Activated CD4-positive, alpha-beta T cell treated with anti-CD3 and anti-CD28 coated beads for 4 hours (primary cell): ENCODE measurements around the gene KLF1.
"Not testable (repeated sequence)": the region's sequence is repeated elsewhere in the genome, so short reads cannot be mapped to it uniquely, and the experiment has no call there.

Experiments used
- DNase-seq, 2 donors: peaks; one replicate each; pipeline ENCODE4 v3.0.0-alpha.2; 2020

The KLF1 gene

DNA sequence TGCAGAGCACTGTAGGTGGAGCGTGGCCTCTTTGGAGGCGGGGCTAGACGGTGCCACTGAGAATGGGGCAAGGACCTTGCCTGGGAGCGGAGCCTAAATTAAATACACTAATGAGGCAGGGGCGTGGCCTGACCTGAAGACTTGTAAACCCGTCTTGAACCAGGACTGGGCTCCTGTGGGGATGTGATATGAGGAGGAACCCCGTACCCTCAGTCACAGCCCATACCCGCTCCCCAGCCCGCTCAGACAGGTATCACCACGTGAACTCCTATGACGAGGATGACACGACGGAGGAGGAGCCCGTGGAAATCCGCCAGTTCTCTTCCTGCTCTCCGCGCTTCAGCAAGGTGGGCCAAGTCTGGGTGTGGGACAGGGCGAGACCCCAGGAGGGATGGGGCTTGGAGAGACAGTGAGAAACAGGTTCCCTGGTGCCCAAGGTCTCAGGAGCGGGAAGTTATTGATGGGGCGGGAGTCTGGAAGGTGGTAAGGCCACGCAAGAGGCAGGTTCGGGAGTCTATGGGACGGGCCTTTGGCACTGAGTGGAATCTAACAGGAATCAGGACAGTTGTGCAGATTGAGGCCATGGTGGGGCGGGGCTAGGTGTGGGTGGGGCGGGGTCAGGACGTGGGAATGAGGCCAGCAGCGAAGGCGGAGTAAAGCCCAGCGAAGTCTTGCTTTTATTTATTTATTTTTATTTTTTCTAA lies 20.4 kb downstream of the KLF1 start:
- DNase-seq, result no peak

DNA sequence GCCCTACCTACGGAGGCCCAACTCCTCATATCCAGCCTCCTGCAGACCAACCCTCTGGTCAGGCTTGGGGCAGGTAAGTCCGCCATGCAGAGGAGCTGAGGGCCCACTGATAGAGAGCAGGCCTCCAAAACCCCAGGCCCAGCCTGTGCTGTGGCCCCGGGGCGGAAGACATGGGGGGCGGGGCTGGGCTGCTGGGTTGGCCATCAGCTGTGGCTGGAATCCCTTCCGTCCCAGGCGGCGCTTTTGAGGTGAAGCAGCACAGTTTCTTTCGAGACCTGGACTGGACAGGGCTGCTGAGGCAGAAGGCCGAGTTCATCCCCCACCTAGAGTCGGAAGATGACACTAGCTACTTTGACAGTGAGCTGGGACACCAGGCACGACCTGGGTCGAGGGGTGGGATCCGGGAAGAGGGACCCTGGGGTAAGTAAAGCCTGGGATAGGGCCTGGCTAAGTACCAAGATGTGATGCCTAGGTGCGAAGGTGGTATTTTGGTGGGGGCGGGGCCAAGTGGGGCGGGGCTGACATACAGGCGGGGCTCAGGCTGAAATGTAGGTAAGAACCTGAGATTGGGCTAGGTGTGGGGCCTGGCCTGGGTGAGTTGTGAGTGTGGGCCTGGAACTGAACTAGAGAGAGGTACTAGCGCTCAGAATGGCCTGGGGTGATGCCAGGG lies 21.1 kb downstream of the KLF1 start:
- no peak for DNase-seq

DNA sequence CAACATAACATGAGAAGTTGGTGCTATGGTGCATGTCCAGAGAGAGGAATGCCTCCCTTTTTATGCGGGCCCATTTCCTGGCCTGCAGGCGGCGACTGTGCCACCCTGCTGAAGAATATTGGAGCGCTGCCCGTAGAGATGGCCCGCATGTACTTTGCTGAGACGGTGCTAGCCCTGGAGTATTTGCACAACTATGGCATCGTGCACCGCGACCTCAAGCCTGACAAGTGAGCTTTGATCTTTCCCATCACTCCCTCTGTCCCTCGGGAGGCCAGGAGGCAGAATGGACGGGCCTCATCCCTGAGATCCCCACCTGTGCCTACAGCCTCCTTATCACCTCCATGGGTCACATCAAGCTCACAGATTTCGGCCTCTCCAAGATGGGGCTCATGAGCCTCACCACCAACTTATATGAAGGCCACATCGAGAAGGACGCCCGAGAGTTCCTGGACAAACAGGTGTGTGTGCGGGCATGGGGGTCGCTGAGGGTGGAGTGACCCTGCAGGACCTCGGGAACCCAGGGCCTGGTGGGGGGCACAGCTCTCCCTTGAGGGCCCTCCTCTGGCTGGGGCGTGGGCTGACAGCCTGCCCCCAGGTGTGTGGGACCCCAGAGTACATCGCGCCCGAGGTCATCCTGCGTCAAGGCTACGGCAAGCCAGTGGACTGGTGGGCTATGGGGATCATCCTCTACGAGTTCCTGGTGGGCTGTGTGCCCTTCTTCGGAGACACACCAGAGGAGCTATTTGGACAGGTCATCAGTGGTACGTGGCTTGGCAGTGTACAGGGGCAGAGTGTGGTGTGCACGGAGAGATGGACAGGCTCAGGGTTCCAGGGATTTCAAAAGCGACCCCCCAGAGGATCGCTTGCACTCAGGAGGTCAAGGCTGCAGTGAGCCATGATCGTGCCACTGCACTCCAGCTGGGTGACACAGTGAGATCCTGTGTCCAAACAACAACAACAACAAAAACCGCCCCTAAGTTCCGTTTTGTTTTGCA lies 22.0 kb downstream of the KLF1 start:
- no peak for DNase-seq

- DNase-seq, result no peak
Observed at GRCh38 chr19:12864143-12864542, 22.9 kb downstream of the KLF1 start.

GRCh38 chr19:12859546-12859945 lies 27.5 kb downstream of the KLF1 start:
- DNase-seq, result no peak

DNA sequence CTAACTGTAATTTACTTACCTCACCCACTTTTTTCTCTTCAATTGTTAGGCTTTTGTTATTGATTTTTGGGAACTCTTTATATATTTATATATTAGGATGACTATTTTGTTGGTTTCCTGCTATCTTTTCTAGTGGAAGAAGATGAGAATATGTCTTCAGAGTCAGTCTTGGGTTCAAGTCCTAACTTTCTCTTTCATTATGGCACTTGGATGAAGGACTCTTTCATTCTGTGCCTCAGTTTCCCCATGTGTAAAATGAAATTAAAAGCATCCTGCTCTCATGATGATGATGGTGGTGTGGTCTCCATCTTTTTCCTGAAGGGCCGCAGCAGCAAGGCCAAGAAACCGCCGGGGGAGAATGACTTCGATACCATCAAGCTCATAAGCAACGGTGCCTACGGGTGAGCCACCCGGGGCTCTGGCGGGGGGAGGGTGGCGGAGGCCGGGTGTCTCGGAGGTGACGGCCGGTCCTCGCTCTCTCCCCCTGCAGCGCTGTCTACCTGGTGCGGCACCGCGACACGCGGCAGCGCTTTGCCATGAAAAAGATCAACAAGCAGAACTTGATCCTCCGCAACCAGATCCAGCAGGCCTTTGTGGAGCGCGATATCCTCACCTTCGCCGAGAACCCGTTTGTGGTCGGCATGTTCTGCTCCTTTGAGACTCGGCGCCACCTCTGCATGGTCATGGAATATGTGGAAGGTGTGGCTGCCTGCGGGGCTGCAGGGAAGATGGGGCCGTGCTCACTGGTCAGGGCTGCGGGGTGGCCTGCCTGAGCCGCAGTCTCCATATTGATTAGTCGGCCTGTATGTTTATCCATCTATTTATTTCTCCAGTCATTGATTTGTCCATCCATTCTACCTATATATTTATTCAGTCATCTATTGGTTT lies 28.7 kb downstream of the KLF1 start:
- DNase-seq, result no peak

- DNase-seq, result no peak
Observed at GRCh38 chr19:12856653-12857052, 30.3 kb downstream of the KLF1 start.

GRCh38 chr19:12847159-12848139 lies 39.6 kb downstream of the KLF1 start:
- DNase-seq, result peak; percentile 78 to 83

DNA sequence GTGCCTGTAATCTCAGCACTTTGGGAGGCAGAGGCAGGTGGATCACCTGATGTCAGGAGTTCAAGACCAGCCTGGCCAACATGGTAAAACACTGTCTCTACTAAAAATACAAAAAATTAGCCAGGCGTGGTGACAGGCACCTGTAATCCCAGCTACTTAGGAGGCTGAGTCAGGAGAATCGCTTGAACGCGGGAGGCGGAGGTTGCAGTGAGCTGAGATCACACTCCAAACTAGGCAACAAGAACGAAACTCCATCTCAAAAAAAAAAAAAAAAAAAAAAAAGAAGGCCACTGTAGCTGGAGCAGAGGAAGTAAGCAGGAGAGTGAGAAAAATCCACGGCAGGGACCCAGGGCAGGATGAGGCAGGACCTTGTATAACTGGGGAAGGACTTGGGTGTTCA lies 40.4 kb downstream of the KLF1 start:
- not testable (repeated sequence) for DNase-seq

GRCh38 chr19:12843999-12844732 lies 42.8 kb downstream of the KLF1 start:
- DNase-seq, result no peak

- no peak for DNase-seq
Observed at GRCh38 chr19:12843328-12843727, 43.7 kb downstream of the KLF1 start.

DNA sequence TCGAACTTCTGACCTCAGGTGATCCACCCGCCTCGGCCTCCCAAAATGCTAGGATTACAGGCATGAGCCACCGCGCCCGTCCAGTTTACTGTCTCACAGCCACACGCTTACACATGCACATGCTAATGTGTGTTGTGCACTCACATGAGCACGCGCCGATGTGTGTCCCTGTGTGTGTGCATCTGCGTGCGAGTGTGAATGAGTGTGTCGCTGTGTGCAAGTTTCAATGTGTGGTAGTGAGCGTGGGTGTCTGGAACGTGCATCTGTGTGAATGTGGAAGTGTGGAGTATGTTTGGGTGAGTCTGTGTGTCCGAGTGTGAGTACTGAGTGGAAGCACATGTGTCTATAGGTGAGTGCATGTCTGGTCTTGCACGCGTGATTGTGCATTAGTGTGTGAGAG lies 44.5 kb downstream of the KLF1 start:
- no peak for DNase-seq

DNA sequence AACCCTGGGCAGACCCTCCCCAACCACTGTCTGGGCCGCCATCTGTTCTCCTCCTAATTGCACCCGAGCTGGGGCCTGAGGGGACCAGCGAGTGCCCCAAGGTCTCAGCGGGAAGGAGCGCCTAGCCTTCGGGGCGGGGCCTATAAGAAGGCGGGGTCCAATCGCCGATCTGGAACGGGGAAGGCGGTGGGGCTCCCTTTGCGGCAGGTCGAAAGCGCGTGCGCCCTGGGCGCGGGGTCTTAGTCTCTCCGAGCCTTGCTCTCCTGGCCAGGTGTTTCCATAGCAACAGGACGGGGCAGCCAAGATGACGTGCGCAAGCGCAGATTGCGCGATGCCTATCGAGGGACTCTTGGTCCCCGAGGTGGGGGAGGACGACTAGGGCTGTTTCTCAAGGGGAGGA lies 45.9 kb downstream of the KLF1 start:
- DNase-seq, result no peak

- no peak for DNase-seq
Observed at GRCh38 chr19:12840091-12841079, 46.6 kb downstream of the KLF1 start.

DNA sequence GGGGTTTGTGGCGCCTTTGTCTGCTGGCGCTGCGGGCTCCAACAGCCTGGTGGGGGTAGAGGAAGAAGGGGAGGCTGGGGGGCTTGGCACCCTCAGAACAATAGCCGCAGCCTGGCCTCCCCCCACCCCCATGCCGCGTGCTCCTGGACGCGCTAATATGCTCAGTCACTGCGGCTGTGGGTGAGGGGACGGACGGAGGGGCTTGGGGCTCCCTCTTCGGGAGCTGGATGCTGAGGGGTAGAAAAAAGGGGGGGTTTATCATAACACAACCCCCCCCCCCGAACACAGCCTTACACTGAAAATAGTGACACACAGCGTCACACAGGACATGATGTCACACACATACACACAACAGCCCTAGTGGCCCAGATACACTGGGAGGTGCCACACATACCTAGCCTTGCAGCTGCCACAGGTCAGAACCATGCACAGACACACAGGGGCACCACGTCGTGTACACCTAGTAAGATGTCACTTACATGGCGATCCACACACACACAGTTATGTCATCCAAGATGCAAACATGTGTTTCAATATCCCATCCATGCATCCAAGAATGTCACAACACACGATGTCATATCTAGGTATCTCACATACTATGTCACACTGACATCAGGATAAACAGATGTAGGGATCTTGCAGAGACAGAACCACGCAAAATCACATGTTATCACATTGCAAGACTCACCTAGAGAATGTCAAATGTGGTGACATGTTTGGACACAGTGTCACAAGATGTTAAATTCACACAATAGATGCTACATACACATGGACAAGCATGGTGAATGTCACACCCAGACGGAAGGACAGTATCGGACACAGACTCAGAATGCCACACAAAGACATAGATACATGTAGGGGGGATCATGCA lies 47.9 kb downstream of the KLF1 start:
- no peak for DNase-seq

- DNase-seq, result no peak
Observed at GRCh38 chr19:12838182-12838885, 48.7 kb downstream of the KLF1 start, which contains the start of gene MAST1. Gene MAST1, plus strand, starts transcription at chr19:12838515. Its CDS starts 58 bp downstream, at chr19:12838573.

GRCh38 chr19:12837225-12837624 lies 49.8 kb downstream of the KLF1 start:
- no peak for DNase-seq
